Endodermal cell (in vitro differentiated cells): ENCODE measurements around the gene DCD. TPM values are rescaled to one million over a fixed set of nuclear protein-coding genes. Genes with fewer than 3 reads are reported as not detected.
A peak's percentile ranks its signal among the peaks of the same experiment; 100 is the strongest.

Experiments
- DNase-seq: peaks from one replicate; pipeline ENCODE4 v3.0.0-alpha.2; 2017
- H3K27ac ChIP-seq: 2 replicates; pipeline ENCODE4 v1.5.1; 2013; ENCODE audit warnings: mild to moderate bottlenecking, low read depth, low read length, moderate library complexity
- H3K27me3 ChIP-seq: 2 replicates; pipeline ENCODE4 v1.6.1; 2013; ENCODE audit warnings: mild to moderate bottlenecking, low read length, moderate library complexity; ENCODE audit not compliant: insufficient read depth, control insufficient read depth, poor library complexity, severe bottlenecking
- H3K36me3 ChIP-seq: 2 replicates; pipeline ENCODE4 v1.7.0; 2013; ENCODE audit warnings: mild to moderate bottlenecking, low read length, moderate library complexity; ENCODE audit not compliant: control insufficient read depth, insufficient read depth
- H3K4me1 ChIP-seq: one replicate; pipeline ENCODE4 v1.7.0; 2013; ENCODE audit warnings: low read length; ENCODE audit not compliant: control insufficient read depth, insufficient read depth
- H3K4me3 ChIP-seq: 2 replicates; pipeline ENCODE4 v1.5.1; 2013; ENCODE audit warnings: mild to moderate bottlenecking, low read length, moderate library complexity
- H3K9ac ChIP-seq: 2 replicates; pipeline ENCODE4 v1.6.1; 2013; ENCODE audit warnings: mild to moderate bottlenecking, low read length, moderate library complexity; ENCODE audit not compliant: poor library complexity, severe bottlenecking; ENCODE audit errors: extremely low read depth
- H3K9me3 ChIP-seq: 2 replicates; pipeline ENCODE4 v1.6.1; 2013; ENCODE audit warnings: mild to moderate bottlenecking, low read length, moderate library complexity; ENCODE audit not compliant: control insufficient read depth
- H3K27ac Mint-ChIP-seq: 2 replicates; pipeline ENCODE4 v1.8.0; 2020; ENCODE audit warnings: mixed read lengths
- H3K27me3 Mint-ChIP-seq: 2 replicates; pipeline ENCODE4 v1.8.0; 2021; ENCODE audit warnings: mild to moderate bottlenecking, mixed read lengths; ENCODE audit not compliant: insufficient read depth
- H3K36me3 Mint-ChIP-seq: 2 replicates; pipeline ENCODE4 v1.8.0; 2020; ENCODE audit warnings: low read depth, mixed read lengths
- H3K4me1 Mint-ChIP-seq: 2 replicates; pipeline ENCODE4 v1.8.0; 2020; ENCODE audit warnings: mixed read lengths
- H3K4me3 Mint-ChIP-seq: 2 replicates; pipeline ENCODE4 v1.8.0; 2020; ENCODE audit warnings: mild to moderate bottlenecking, moderate library complexity, mixed read lengths
- H3K9me3 Mint-ChIP-seq: 2 replicates; pipeline ENCODE4 v1.8.0; 2020; ENCODE audit warnings: mild to moderate bottlenecking, mixed read lengths
- WGBS, 2 experiments: methylation state at CpG; one replicate each; pipeline versions ENCODE4 v1.1.5 to v1.1.7; 2013; ENCODE audit warnings: missing lambda C conversion rate in 2 of 2, mixed read lengths in 1 of 2; ENCODE audit not compliant: insufficient coverage in 1 of 2, insufficient read length in 1 of 2; 5-methylcytosine and 5-hydroxymethylcytosine counted together
- total RNA-seq, 2 donors: library from RNA; stranded (reverse); fragmentation: NEBNext Ultra II Directional in 1 of 2; extraction: Animal tissue kit (Norgen Biotek cat#: 25700) in 1 of 2; gene quantifications; 2 replicates in 1 of 2; 3 replicates in 1 of 2; pipeline ENCODE4 v1.2.1, GENCODE V29; 2021
- TF ChIP-seq, protein P1 (sequence below): fragments of 200-600 bp; sonication (generic); conservative IDR thresholded peaks from 2 replicates; pipeline ENCODE4 v1.5.0; 2021; ENCODE audit warnings: antibody characterized with exemption, mild to moderate bottlenecking

DCD gene
- total RNA-seq, 2 donors from 2014 or later = not detected

GRCh38 chr12:54631988-54632728, 16.0 kb downstream of the DCD start:
- H3K27me3 ChIP-seq = peaks cover 90% of the 10 kb centered on the region

DNA sequence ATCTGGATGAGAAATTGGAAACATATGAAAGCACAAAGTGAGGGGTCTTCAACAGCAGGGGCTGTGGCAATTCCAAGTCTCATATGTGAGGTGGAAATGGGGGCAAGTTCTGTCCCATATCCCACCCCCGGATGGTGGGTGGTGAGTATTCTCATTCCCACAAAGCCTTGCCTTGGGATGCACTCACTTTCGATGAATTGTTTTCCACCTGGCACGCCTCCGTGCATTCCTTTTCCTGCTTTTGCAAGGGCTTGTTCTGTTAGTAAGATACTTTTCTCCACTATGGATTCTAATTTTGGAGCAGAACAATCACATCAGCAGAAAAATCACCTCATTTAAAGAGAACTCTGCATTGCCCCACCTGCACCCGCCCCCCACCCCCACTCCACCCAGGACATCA, 16.6 kb downstream of the DCD start:
- Mint-ChIP-seq H3K4me3 (no peak overlapping the region), H3K27ac (no peak overlapping the region), H3K4me1 (peaks cover 6% of the 10 kb centered on the region), H3K27me3 (peaks cover 73% of the 10 kb centered on the region), H3K36me3 (no peaks in the 10 kb centered on the region), H3K9me3 (peaks cover 30% of the 10 kb centered on the region)
- H3K4me3 ChIP-seq = no peak overlapping the region
- TF ChIP-seq, protein P1, sequence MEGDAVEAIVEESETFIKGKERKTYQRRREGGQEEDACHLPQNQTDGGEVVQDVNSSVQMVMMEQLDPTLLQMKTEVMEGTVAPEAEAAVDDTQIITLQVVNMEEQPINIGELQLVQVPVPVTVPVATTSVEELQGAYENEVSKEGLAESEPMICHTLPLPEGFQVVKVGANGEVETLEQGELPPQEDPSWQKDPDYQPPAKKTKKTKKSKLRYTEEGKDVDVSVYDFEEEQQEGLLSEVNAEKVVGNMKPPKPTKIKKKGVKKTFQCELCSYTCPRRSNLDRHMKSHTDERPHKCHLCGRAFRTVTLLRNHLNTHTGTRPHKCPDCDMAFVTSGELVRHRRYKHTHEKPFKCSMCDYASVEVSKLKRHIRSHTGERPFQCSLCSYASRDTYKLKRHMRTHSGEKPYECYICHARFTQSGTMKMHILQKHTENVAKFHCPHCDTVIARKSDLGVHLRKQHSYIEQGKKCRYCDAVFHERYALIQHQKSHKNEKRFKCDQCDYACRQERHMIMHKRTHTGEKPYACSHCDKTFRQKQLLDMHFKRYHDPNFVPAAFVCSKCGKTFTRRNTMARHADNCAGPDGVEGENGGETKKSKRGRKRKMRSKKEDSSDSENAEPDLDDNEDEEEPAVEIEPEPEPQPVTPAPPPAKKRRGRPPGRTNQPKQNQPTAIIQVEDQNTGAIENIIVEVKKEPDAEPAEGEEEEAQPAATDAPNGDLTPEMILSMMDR = no peak
- peaks cover 84% of the 10 kb centered on the region for H3K27me3 ChIP-seq
- H3K4me1 ChIP-seq = no peaks in the 10 kb centered on the region
- DNase-seq = peak; percentile 36
- no peak overlapping the region for H3K27ac ChIP-seq
- peaks cover 21% of the 10 kb centered on the region for H3K9me3 ChIP-seq
- no peaks in the 10 kb centered on the region for H3K36me3 ChIP-seq
- no peak overlapping the region for H3K9ac ChIP-seq
- WGBS, 2 experiments = 93 to 100% methylated on average over 1 to 4 of the region's 5 CpGs

More at GRCh38 chr12:54631988-54632728, 16.0 kb downstream of the DCD start:
- H3K27me3 Mint-ChIP-seq = peaks cover 74% of the 10 kb centered on the region
- TF ChIP-seq, protein P1 = peak; percentile 73
- H3K4me3 ChIP-seq = no peak overlapping the region
- peaks cover 19% of the 10 kb centered on the region for H3K9me3 ChIP-seq
- H3K27ac ChIP-seq = no peak overlapping the region
- peaks cover 24% of the 10 kb centered on the region for H3K9me3 Mint-ChIP-seq
- DNase-seq = peak; percentile 76
- no peaks in the 10 kb centered on the region for H3K36me3 Mint-ChIP-seq
- H3K36me3 ChIP-seq = no peaks in the 10 kb centered on the region
- no peaks in the 10 kb centered on the region for H3K4me1 ChIP-seq
- WGBS, 2 experiments = 81 to 84% methylated on average over 7 to 8 of the region's 8 CpGs
- H3K4me1 Mint-ChIP-seq = peaks cover 6% of the 10 kb centered on the region
- H3K9ac ChIP-seq = no peak overlapping the region
- no peak overlapping the region for H3K27ac Mint-ChIP-seq
- no peak overlapping the region for H3K4me3 Mint-ChIP-seq

DNA sequence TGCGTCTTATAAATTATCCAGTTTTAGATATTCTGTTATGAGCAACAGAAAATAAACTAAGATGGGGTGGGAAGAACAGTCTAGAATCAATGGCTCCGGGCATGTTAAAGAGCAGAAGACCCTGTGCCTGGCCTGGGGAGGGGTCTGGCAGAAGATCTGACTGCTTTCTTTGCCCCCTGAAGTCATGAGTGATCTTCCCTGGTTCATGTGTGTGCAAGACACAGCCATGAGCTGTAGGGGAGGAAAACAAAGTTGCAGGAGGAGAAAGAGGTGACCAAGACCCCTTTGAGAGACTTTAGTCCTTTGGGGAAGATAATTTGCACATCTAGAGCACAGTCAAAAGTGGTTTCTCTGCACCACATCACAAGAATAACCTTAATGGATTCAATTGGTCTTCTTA, 18.2 kb downstream of the DCD start:
- peaks cover 66% of the 10 kb centered on the region for H3K27me3 Mint-ChIP-seq
- H3K9me3 Mint-ChIP-seq = peaks cover 35% of the 10 kb centered on the region
- no peak overlapping the region for H3K27ac Mint-ChIP-seq

More for the DNA sequence above, 18.2 kb downstream of the DCD start:
- 91 to 100% methylated on average over 1 to 2 of the region's 2 CpGs for WGBS, 2 experiments
- no peak overlapping the region for H3K27ac ChIP-seq
- H3K9ac ChIP-seq = no peak overlapping the region
- H3K36me3 ChIP-seq = no peaks in the 10 kb centered on the region
- H3K4me1 ChIP-seq = no peaks in the 10 kb centered on the region
- H3K4me1 Mint-ChIP-seq = peaks cover 6% of the 10 kb centered on the region
- DNase-seq = peak; percentile 3
- H3K4me3 Mint-ChIP-seq = no peak overlapping the region
- TF ChIP-seq, protein P1 = no peak
- H3K36me3 Mint-ChIP-seq = no peaks in the 10 kb centered on the region
- H3K9me3 ChIP-seq = peaks cover 21% of the 10 kb centered on the region
- no peak overlapping the region for H3K4me3 ChIP-seq
- peaks cover 71% of the 10 kb centered on the region for H3K27me3 ChIP-seq
